Measurements from ENCODE around the gene IL13RA2. TPM values are rescaled to one million over a fixed set of nuclear protein-coding genes. Genes with fewer than 3 reads are reported as not detected.

Gene IL13RA2
- total RNA-seq, 1 donor from 2014 or later: not detected

GRCh38 chrX:114959729-114960128 lies 57.7 kb downstream of the IL13RA2 start:
- Mint-ChIP-seq H3K27ac (no peak overlapping the region), H3K4me1 (no peaks in the 10 kb centered on the region), H3K36me3 (ENCODE audit: low read depth) (no peaks in the 10 kb centered on the region), H3K4me3 (no peak overlapping the region), H3K9me3 (no peaks in the 10 kb centered on the region), H3K27me3 (no peaks in the 10 kb centered on the region)
- intact Hi-C loops (cut with micrococcal nuclease): no loop called here
- DNase-seq: no peak

Other genes with a start within 250 kb of the IL13RA2 start
- gene RBMXL3, start 171.8 kb upstream of the IL13RA2 start, total RNA-seq: not detected in 2 replicates
- not detected in 2 replicates for gene LRCH2, start 216.5 kb upstream of the IL13RA2 start, total RNA-seq